ENCODE measurements around the gene GBP1. TPM values are rescaled to one million over a fixed set of nuclear protein-coding genes. Genes with fewer than 3 reads are reported as not detected.

Gene GBP1
- total and polyA plus RNA-seq, 2 experiments from 2014 or later: 12.0 to 18.9 TPM

DNA sequence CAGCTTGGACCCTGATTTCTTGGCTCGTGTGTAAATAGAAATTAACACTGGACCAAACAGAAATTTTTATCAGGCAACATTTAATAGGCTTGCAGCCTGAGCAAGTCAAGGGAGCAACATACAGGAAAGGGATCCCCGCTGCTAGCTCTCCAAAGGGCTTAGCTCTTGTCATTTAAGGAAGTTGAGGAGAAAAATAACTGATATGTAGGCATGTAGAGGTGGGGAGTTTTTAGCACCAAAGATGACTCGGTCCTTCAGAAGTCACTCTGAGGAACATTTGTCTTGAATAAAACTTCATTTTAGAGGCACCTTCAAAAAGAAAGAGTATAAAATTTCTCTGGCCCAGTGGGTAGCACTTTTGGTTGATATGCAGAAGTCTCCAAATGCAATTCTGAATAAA lies 33.8 kb upstream of the GBP1 start:
- Histone ChIP-seq H3K27ac (no peak overlapping the region), H3K9me2 (replicated peaks; ENCODE audit: insufficient read depth) (no peaks in the 10 kb centered on the region), H3K4me1 (ENCODE audit: insufficient read depth) (no peaks in the 10 kb centered on the region), H3K9me3 (ENCODE audit: low read depth) (peaks cover 7% of the 10 kb centered on the region), H2AFZ (no peak overlapping the region), H3K4me3 (no peak overlapping the region), H3K36me3 (replicated peaks; ENCODE audit: insufficient read depth, low read depth) (no peaks in the 10 kb centered on the region), H3K27me3 (no peaks in the 10 kb centered on the region), H3K79me2 (no peaks in the 10 kb centered on the region), H3K4me2 (no peak overlapping the region), H4K20me1 (ENCODE audit: insufficient read depth, poor library complexity, severe bottlenecking) (no peaks in the 10 kb centered on the region)
- no peak for DNase-seq (ENCODE audit: low spot score)
- WGBS (ENCODE audit: low lambda C conversion rate, missing lambda C conversion rate): 82% methylated on average over 3 of the region's 3 CpGs
- TF ChIP-seq EZH2phosphoT487 (IDR thresholded peaks at IDR 0.05; ENCODE audit: low read depth, severe bottlenecking, unreplicated experiment) (no peak), EZH2 (IDR thresholded peaks at IDR 0.05; ENCODE audit: borderline replicate concordance) (no peak)

DNA sequence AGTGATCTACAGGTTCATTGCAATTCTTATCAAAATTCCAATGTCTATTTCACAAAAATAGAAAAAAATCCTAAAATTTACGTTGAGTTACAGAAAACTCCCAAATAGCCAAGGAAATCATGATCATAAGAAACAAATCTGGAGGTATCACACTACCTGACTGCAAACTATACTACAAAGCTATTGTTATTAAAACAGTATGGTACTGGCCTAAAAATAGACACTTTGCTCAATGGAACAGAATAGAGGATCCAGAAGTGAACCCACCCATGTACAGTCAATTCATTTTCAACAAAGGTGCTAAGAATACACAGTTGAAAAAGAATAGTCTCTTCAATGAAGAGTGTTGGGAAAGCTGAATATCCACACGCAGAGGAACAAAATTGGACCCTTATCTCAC lies 30.7 kb upstream of the GBP1 start:
- TF ChIP-seq EZH2phosphoT487 (IDR thresholded peaks at IDR 0.05; ENCODE audit: low read depth, severe bottlenecking, unreplicated experiment): no peak
- no peak for TF ChIP-seq CTCF (IDR thresholded peaks at IDR 0.05; ENCODE audit: poor library complexity)
- TF ChIP-seq EZH2 (IDR thresholded peaks at IDR 0.05; ENCODE audit: borderline replicate concordance): no peak
- WGBS (ENCODE audit: low lambda C conversion rate, missing lambda C conversion rate): 87% methylated on average over 2 of the region's 2 CpGs

DNA sequence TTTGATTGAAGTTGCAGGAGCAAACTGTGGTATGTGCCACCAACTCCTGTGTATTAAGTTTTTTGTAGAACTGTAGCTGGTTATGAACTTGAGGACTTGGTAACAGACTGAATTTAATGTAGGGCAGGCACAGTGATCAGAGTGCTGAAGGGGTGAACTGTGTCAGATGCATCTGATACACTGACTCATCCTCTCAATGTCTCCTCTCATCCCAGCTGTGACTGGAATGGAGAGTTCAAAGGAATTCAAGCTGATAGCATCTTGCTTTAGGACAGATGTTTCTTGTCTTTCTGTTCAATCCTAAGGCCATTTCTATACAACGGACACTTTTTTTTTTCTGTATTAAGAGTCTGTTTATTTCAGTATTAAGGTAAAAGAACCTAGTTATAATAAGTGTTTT lies 25.0 kb upstream of the GBP1 start:
- Histone ChIP-seq H4K20me1 (ENCODE audit: insufficient read depth, poor library complexity, severe bottlenecking) (no peaks in the 10 kb centered on the region), H3K4me2 (no peak overlapping the region), H3K4me3 (no peak overlapping the region), H3K9me3 (ENCODE audit: low read depth) (no peaks in the 10 kb centered on the region), H3K4me1 (ENCODE audit: insufficient read depth) (peaks cover 5% of the 10 kb centered on the region), H3K36me3 (replicated peaks; ENCODE audit: insufficient read depth, low read depth) (no peaks in the 10 kb centered on the region), H3K27ac (no peak overlapping the region), H3K79me2 (no peaks in the 10 kb centered on the region), H3K27me3 (no peaks in the 10 kb centered on the region), H3K9me2 (replicated peaks; ENCODE audit: insufficient read depth) (no peaks in the 10 kb centered on the region), H2AFZ (no peak overlapping the region)
- 38% methylated on average over 1 of the region's 1 CpG for WGBS (ENCODE audit: low lambda C conversion rate, missing lambda C conversion rate)
- DNase-seq (ENCODE audit: low spot score): no peak
- TF ChIP-seq EZH2 (IDR thresholded peaks at IDR 0.05; ENCODE audit: borderline replicate concordance) (no peak), CTCF (IDR thresholded peaks at IDR 0.05; ENCODE audit: poor library complexity) (no peak), EZH2phosphoT487 (IDR thresholded peaks at IDR 0.05; ENCODE audit: low read depth, severe bottlenecking, unreplicated experiment) (no peak)

More for the DNA sequence above, 30.7 kb upstream of the GBP1 start:
- Histone ChIP-seq H3K9me3 (ENCODE audit: low read depth) (peaks cover 7% of the 10 kb centered on the region), H3K36me3 (replicated peaks; ENCODE audit: insufficient read depth, low read depth) (no peaks in the 10 kb centered on the region), H3K27me3 (no peaks in the 10 kb centered on the region), H2AFZ (no peak overlapping the region), H3K27ac (no peak overlapping the region), H3K4me3 (no peak overlapping the region), H3K4me1 (ENCODE audit: insufficient read depth) (no peaks in the 10 kb centered on the region), H4K20me1 (ENCODE audit: insufficient read depth, poor library complexity, severe bottlenecking) (no peaks in the 10 kb centered on the region), H3K9me2 (replicated peaks; ENCODE audit: insufficient read depth) (no peaks in the 10 kb centered on the region), H3K79me2 (no peaks in the 10 kb centered on the region), H3K4me2 (no peak overlapping the region)
- DNase-seq (ENCODE audit: low spot score): no peak

DNA sequence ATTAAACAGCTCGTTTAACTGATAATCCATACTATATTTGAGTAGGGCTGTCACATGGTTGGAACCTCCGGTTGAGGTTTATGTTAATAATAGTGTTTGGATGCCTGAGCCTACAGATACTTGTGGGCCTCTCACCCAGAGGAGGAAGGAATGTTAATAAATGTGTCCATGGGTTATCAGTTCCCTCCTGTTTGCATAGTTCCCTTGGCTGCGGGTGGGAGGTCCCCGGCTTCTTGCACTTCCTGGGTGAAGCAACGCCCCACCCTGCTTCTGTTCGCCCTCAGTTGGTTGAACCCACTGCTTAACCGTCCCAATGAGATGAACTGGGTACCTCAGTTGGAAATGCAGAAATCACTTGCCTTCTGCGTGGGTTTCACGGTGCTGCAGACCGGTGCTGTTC lies 23.6 kb upstream of the GBP1 start:
- 77% methylated on average over 10 of the region's 10 CpGs for WGBS (ENCODE audit: low lambda C conversion rate, missing lambda C conversion rate)
- Histone ChIP-seq H3K79me2 (no peaks in the 10 kb centered on the region), H3K9me2 (replicated peaks; ENCODE audit: insufficient read depth) (no peaks in the 10 kb centered on the region), H3K36me3 (replicated peaks; ENCODE audit: insufficient read depth, low read depth) (no peaks in the 10 kb centered on the region), H3K9me3 (ENCODE audit: low read depth) (no peaks in the 10 kb centered on the region), H4K20me1 (ENCODE audit: insufficient read depth, poor library complexity, severe bottlenecking) (no peaks in the 10 kb centered on the region), H3K27ac (peak overlapping the region; percentile 66), H3K4me1 (ENCODE audit: insufficient read depth) (peaks cover 5% of the 10 kb centered on the region), H3K4me3 (no peak overlapping the region), H3K27me3 (no peaks in the 10 kb centered on the region), H3K4me2 (no peak overlapping the region), H2AFZ (no peak overlapping the region)
- TF ChIP-seq EZH2 (IDR thresholded peaks at IDR 0.05; ENCODE audit: borderline replicate concordance): no peak
- no peak for TF ChIP-seq EZH2phosphoT487 (IDR thresholded peaks at IDR 0.05; ENCODE audit: low read depth, severe bottlenecking, unreplicated experiment)
- DNase-seq (ENCODE audit: low spot score): peak; percentile 19
